Stimulated activated CD4-positive, alpha-beta T cell treated with anti-CD3 and anti-CD28 coated beads, Interleukin-4, amount 100 ng/mL, for 4 hours (primary cell): Measurements from ENCODE around the gene ABCD1.

Source experiments
- DNase-seq, 2 experiments: peaks; one replicate each; pipeline ENCODE4 v3.0.0-alpha.2; 2020

The ABCD1 gene

DNA sequence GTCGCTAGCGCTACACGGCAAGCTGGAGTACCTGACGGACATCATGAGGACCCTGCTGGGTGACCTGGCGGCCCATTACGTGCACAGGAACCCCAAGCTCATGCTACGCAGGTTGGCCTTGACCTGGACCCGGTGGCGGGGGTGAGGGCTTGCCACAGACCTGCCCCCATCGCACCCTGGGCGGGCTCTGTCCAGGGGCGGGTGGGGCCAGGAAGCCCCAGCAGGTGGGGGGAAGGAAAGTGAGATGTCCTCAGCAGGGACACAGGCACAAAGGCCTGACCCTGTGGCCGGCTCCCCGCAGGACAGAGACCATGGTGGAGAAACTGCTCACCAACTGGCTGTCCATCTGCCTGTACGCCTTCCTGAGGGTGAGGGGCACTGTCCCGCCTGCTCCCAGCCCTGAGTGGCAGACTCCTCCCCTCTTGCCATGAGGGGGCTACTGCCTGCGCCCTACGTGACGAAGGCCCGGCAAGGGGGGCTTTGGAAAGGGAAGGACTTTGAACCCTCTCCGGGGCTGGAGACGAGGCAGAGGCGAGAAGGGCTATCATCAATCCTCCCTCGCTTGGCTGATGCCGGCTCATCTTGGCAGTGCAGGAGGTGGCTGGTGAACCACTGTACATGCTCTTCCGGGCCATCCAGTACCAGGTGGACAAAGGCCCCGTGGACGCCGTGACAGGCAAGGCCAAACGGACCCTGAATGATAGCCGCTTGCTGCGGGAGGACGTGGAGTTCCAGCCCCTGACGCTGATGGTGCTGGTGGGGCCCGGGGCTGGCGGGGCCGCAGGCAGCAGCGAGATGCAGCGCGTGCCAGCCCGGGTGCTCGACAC is 50.9 kb downstream of the ABCD1 start:
- no peak for DNase-seq

DNA sequence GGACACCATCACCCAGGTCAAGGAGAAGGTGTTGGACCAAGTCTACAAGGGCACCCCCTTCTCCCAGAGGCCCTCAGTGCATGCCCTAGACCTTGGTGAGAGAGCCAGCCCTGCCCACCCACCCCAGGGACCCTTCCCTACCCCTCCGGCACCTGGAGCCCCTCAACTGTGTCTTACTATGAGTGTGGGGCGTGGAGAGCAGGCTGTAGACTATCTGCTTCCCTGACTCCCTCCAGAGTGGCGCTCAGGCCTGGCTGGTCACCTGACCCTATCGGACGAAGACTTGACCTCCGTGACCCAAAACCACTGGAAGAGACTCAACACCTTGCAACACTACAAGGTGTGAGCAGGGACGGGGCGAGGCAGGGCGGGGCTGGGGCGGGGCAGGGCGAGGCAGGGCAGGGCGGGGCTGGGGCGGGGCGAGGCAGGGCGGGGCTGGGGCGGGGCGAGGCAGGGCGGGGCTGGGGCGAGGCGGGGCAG is 51.5 kb downstream of the ABCD1 start:
- DNase-seq = no peak

DNA sequence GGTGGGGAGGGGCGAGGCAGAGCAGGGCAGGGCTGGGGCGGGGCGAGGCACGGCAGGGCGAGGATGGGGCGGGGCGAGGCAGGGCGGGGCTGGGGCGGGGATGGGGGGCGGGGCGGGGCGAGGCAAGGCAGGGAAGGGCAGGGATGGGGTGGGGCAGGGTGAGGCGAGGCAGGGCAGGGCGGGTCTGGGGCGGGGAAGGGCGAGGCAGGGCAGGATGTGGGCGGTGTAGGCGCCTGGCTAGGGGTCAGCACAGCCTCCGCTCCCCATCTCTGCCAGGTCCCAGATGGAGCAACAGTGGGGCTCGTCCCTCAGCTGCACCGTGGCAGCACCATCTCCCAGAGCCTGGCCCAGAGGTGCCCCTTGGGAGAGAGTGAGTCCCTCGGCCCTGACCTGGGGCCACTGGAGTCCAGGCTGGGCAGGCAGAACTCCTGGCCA is 52.0 kb downstream of the ABCD1 start:
- no peak for DNase-seq

DNA sequence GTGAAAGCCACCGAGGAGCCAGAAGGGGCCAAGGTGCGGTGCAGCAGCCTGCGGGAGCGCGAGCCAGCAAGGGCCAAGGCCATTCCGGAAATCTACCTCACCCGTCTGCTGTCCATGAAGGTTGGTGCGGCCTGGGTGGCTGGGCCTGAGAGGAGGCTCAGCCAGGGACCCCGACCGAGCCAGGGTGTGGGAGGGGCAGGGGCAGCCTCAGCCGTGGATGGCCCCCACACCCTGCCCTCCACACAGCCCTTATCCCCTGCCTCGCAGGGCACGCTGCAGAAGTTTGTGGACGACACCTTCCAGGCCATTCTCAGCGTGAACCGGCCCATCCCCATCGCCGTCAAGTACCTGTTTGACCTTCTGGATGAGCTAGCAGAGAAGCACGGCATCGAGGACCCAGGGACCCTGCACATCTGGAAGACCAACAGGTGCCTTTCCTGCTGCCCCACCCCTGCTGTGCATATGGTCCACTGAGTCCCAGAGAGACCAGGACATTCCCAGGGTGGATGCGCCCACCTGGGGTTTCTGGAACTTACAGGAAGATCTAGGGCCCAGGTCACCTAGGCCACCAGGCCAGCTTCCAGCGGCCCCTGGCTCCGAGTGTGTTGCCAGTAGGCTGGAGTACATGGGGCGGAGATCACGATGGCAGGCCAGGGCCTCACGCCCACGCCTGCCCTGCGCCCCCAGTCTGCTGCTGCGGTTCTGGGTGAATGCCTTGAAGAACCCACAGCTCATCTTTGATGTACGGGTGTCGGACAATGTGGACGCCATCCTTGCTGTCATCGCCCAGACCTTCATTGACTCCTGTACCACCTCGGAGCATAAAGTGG is 52.8 kb downstream of the ABCD1 start:
- DNase-seq = no peak

DNA sequence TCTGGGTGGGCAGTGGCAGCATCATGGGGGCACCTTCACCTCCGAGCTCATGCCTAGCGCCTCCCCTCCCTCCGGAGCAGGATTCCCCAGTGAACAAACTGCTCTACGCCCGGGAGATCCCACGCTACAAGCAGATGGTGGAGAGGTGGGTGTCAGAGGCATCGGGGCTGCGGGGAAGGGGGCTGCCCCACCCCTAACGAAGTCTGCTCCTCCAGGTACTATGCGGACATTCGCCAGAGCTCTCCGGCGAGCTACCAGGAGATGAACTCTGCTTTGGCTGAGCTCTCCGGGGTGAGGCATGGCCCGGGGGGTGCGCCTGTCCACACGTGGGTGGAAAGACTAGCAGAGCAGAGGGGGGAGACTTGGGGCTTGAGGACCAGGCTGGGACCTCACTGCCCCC is 53.5 kb downstream of the ABCD1 start:
- no peak for DNase-seq

DNA sequence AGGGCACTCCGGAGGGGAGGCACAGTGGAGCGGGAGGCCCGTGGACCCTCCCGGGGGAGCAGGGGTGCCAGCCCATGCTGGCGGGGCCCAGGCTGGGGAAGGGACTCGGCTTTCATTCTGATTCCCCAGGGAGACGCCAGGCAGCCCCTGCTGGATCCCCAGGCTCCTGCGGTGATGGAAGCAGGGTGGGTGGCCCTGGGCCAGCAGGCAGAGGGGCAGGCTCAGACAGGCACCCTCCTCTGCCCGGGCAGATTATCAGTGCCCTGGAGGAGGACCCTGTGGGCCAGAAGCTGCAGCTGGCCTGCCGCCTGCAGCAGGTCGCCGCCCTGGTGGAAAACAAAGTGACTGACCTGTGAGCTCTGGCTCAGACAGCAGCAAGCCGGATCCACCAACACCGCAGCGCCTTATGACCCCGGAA is 54.0 kb downstream of the ABCD1 start:
- DNase-seq = no peak

DNA sequence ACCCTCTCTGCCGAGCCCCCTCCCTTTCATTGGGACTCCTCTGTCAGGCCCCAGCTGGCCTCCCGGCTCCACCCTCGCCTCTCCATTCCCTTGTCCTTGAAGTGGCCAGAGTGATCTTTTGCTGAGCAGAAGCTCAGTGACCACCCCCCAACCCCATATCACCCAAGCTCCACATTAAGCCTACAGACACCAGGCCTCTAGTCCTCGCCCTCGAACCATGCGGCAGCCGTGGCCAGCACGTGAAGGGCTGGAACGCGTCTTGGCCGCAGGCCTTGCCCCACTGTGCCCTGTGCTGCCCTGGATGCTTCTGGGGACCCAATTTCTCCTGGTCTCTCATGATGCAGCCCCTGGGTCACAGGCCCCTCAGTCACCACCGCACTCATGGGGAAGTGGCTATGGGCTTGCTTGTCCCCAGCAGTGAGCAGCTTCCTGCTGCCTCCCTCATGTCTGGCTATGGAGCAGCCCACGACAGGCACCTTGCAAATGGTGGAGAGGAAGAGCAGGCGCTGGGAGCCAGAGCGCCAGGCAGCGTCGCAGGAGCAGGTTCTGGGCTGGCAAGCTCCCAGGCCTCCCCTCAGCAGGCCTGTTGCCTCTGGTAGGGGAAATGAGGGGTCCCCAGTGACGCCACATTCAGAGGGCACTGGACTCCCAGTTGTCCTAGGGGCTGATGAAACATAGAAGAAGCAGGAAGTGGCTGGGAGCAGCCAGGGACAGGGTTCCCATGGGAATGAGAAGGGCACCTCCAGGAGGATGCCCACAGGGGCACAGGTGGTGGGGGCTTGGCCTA is 55.4 kb downstream of the ABCD1 start:
- no peak for DNase-seq

DNA sequence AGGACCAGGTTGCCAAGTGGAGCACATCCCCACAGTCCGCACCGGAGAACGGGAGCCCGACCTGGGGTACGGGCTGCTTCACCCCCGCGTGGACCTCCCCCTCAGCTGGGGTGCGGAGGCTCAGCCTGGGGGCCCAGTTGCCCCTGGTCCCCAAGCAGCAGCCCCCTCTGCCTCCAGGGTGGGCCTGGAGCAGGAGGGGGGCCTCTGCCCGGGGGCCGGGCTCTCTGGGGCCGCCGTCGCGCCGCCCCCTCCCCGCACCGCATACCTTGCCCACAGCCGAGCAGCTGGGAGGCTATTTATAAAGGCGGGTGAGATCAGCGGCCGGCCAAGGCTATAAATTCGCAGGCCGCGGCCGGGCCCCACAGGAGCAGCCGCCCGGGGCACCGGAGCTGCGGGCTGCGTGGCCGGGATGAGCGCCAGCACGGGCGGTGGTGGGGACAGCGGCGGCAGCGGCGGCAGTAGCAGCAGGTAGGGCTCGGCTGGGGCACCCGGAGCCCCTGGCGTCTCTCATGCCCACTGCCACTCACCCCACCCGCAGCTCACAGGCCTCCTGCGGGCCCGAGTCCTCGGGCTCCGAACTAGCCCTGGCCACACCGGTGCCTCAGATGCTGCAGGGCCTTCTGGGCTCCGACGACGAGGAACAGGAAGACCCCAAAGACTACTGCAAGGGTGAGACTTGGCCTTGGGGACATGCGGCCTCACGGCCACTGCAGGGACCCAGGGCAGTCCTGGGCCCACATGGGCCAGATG is 56.2 kb downstream of the ABCD1 start, which contains the start of gene SRPK3:
TSS of gene SRPK3 (plus strand) at position 364 of the 750 bp plus-strand sequence. CDS start at position 410, 46 bp downstream.
- no peak for DNase-seq

DNA sequence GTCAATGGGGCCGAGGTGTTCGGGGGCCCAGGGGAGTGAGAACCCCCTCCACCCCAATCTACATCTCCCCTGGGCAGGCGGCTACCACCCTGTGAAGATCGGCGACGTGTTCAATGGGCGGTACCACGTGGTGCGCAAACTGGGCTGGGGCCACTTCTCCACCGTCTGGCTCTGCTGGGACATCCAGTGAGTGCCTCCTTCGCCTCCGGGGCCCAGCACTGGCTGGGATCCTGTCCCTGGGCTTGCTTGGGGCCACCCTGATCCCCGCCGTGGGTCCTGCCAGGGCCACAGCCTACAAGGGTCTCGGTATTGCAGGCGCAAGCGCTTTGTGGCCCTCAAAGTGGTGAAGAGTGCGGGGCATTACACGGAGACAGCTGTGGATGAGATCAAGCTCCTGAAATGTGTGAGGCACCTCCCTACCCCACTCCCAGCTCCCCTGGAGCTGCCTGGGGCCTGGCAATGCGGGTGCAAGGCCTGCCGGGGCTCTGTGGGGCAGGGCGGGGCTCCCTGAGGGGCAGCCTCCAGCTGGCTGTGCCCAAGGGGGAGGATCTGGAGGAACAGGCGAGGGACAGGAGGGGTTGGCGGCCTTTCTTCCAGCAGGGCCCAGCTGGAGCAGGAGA is 56.9 kb downstream of the ABCD1 start:
- DNase-seq = no peak

DNA sequence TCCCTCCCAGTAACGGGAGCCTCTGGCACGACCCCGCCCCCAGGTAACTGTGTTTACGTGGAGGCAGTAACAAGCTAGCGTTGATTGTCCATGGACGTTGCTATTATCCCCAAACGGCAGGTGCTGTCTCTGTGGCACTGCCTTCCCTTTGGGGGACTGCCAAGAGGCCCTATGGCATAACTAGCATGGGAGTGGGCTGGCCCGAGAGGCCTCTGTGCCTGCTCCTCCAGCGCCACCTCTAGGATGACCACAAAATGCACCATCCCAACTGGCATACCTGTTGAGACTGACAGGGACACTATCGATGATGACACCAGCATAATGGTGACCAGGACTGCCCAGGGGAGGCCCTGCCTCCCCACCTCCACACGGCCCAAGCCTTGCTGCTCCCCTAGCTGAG is 57.7 kb downstream of the ABCD1 start:
- DNase-seq = no peak

DNA sequence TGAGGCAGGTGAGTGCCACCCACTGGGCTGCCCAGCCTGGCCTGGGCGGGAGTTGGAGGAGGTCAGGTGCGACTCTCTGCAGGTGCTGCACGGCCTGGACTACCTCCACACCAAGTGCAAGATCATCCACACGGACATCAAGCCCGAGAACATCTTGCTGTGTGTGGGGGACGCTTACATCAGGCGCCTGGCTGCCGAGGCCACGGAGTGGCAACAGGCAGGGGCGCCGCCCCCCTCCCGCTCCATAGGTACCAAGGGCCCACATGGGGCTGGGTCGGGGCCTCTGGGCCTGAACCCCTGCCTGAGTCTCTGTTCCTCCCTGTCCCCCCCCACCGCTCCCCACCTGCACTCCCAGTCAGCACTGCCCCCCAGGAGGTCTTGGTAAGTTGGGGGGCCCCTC is 58.2 kb downstream of the ABCD1 start:
- no peak for DNase-seq

DNA sequence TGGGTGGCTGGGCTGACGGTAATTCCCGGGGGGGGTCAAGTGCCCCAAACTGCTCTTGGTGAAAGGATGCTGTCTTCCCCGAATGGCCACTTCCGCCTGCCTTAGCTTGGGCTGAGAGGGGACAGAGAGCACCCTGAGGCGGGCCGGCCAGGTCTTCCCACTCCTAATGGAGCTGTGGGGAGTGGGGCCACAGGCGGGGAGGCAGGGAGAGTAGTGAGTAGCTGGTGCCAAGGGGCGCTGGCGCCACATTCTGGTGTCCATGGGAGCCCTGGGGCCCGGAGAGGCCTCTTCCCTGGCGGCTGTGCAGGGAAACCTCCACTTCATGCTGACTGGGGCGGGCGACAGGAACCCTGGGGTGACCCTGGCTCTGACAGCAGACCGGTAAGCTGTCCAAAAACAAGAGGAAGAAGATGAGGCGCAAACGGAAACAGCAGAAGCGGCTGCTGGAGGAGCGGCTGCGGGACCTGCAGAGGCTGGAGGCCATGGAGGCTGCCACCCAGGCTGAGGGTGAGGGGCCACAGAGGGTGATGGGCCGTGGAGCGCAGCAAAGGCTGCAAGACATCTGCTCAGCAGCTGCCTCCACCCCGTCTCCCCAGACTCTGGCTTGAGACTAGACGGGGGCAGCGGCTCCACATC is 58.8 kb downstream of the ABCD1 start:
- no peak for DNase-seq

DNA sequence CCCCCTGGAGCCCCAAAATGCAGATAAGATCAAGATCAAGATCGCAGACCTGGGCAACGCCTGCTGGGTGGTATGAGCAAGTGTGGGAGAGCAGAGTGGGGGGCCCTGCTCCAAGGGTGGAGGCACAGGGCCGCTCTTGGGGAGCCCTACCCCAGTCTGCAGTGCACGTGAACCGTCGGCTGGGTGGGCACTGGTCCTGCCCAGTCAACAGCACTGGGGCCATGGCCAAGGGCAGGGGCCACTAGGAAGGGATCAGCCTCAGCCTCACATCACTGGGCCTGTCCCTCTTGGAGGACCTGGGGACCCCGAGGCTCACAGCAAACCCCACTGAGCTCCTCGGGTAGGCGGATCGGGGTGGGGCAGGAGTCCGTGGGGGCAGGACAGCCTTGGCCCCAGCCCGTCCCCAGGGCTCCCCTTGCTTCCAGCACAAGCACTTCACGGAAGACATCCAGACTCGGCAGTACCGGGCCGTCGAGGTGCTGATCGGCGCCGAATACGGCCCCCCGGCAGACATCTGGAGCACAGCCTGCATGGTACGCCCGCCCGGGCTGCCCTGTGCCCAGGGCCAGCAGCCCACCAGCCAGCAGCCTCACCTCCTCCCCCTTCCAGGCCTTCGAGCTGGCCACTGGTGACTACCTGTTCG is 59.8 kb downstream of the ABCD1 start:
- DNase-seq = no peak

DNA sequence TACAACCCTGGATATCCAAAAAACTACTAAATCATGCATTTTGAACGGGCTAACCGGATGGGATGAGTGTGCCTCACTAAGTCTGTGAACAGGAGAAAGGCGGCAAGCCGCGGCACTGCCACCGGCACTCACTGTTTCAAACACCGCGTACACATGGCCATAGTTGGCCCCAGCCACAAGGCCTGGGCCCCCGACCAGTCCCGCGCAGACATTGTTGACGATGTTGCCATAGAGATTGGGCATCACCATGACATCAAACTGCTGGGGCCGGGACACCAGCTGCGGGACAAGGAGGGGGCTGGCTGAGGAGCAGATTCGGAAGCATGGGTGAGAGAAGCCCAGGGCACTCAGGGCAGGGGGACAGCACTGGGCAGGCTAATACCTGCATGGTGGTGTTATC is 62.0 kb downstream of the ABCD1 start:
- DNase-seq = no peak

DNA sequence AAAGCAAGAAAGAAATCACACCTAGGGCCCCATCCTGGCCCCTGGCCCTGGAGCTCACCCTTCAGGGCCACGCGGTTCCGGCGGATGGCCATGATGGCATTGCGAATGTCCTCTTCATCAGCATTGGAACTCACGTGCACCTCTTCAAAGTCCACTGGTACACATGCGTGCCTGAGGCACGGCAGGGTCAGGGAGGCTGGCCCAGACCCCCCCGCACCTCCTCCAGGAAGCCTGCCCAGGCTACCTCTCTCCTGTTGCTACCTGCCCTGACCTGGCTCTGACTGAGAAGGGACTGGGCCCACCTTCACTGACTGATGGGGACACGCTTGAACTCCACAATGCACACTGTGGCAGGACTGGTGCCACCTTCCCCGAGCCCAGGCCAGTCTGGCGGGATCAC is 65.0 kb downstream of the ABCD1 start:
- no peak for DNase-seq

DNA sequence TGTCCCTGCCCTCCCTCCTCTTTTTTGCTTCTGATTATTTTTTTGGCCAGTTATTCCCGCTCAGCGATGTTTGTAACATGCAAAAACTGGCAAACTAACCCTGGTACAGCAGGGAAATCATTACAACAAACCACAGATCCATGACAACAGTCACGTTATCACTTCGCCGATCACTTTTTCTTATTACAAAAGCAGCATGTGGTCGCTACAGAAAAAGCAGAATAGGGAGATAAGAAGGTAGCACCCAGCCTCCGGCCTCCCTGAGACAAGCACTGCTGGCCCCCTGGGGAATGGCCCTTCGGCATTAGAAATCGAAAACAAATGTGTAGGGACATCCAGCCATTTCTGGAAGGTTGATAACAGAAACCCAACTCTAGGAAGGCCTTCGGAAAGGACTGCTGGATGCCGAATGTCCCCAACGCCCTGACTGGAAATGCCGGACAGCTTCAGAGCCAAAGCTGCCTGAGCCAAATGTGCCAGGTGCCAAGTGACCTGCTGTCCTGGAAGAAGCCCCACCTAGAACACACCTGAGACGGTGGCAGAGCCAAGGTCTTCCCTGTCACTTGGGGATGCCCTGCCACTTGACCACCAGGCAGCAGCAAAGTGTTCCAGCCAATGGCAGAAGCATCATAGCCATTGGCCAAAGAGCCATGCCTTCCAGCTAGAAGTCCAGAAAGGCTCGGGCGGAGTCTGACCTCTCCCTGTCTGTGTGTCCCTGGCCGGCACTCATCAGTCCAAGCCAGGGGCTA is 66.6 kb downstream of the ABCD1 start:
- DNase-seq = no peak

DNA sequence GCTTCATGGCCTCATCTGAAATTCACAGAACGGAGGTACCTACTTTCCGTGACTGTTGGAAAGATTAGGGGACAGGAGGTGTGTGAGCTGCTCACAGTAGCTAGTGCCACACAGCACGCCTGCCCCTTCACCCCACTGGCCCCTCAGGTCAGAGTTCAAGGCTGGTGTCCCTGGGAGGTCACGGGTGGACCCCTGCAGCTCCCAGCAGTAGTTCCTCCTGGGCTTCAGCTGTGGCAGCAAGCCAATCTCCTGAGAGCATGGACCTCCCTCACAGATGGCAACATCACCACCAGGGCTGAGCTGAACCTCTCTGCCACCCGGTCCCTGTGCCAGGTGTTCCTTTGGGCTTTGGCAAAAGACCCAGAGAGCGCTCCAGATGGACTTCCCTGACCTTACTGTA is 67.7 kb downstream of the ABCD1 start:
- DNase-seq = no peak

DNA sequence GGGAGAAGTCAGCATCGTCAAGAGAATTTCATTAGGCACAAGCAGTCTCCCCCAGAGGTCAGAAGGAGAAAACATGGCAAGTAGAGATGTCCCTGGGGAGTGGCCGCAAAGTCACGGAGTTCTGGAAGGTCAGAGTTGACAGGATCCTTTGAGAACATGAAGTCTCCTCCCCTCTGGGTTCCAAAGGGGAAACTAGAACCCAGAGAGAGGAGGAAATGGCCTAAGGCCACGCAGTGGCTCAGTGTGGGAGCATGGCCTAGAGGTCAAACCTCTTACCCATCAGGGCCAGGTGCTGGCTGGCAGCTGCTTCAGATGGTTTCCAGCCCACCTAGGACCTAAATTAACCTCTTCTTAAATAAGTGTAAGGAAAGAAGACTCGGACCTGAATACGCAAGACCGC is 68.6 kb downstream of the ABCD1 start:
- no peak for DNase-seq
